DMS53 (cell line): ENCODE results near the gene SHD.
A peak's percentile ranks its signal among the peaks of the same experiment; 100 is the strongest.

Source experiments
- DNase-seq: peaks from one replicate; lab custom pipeline; 2025; lab: John Stamatoyannopoulos, UW

The SHD gene

GRCh38 chr19:4298810-4299550 lies 19.9 kb downstream of the SHD start:
- DNase-seq = no peak

GRCh38 chr19:4300589-4300988 lies 21.5 kb downstream of the SHD start:
- no peak for DNase-seq

GRCh38 chr19:4301590-4302242 lies 22.6 kb downstream of the SHD start:
- DNase-seq = peak; percentile 36

GRCh38 chr19:4302243-4302640 lies 23.2 kb downstream of the SHD start, which contains the start of gene TMIGD2:
Gene TMIGD2, minus strand, starts transcription at chr19:4302389. Its CDS starts 4 bp downstream, at chr19:4302385.
- no peak for DNase-seq

- no peak for DNase-seq
Measured at GRCh38 chr19:4303819-4304537, 24.9 kb downstream of the SHD start.

- peak; percentile 74 for DNase-seq
Measured at GRCh38 chr19:4304538-4305256, 25.6 kb downstream of the SHD start, which contains the start of gene FSD1. Gene FSD1, plus strand, starts transcription at chr19:4304598. Its CDS starts 149 bp downstream, at chr19:4304747.

- DNase-seq = no peak
Measured at GRCh38 chr19:4305257-4305612, 26.2 kb downstream of the SHD start.

GRCh38 chr19:4305659-4306058 lies 26.6 kb downstream of the SHD start:
- DNase-seq = no peak

GRCh38 chr19:4310247-4311121 lies 31.4 kb downstream of the SHD start:
- DNase-seq = peak; percentile 50

- no peak for DNase-seq
Measured at GRCh38 chr19:4313847-4314490, 34.9 kb downstream of the SHD start.

- DNase-seq = no peak
Measured at GRCh38 chr19:4316956-4317355, 37.9 kb downstream of the SHD start.

- no peak for DNase-seq
Measured at GRCh38 chr19:4318460-4318859, 39.4 kb downstream of the SHD start.

GRCh38 chr19:4319067-4319718 lies 40.1 kb downstream of the SHD start:
- DNase-seq = no peak

- no peak for DNase-seq
Measured at GRCh38 chr19:4320419-4320818, 41.4 kb downstream of the SHD start.

- DNase-seq = peak; percentile 77
Measured at GRCh38 chr19:4322942-4323665, 44.0 kb downstream of the SHD start.

- no peak for DNase-seq
Measured at GRCh38 chr19:4323692-4324091, 44.6 kb downstream of the SHD start.

GRCh38 chr19:4324228-4324627 lies 45.2 kb downstream of the SHD start:
- DNase-seq = no peak

GRCh38 chr19:4326215-4326836 lies 47.3 kb downstream of the SHD start:
- no peak for DNase-seq

- no peak for DNase-seq
Measured at GRCh38 chr19:4326837-4327251, 47.8 kb downstream of the SHD start.
